Activated T-cell treated with anti-CD3 and anti-CD28 coated beads for 4 hours (primary cell): ENCODE measurements around the gene ETHE1.
"Not testable (repeated sequence)": the region's sequence is repeated elsewhere in the genome, so short reads cannot be mapped to it uniquely, and the experiment has no call there.

Experiments
- DNase-seq: peaks from one replicate; pipeline ENCODE4 v3.0.0-alpha.2; 2020

ETHE1 gene

DNA sequence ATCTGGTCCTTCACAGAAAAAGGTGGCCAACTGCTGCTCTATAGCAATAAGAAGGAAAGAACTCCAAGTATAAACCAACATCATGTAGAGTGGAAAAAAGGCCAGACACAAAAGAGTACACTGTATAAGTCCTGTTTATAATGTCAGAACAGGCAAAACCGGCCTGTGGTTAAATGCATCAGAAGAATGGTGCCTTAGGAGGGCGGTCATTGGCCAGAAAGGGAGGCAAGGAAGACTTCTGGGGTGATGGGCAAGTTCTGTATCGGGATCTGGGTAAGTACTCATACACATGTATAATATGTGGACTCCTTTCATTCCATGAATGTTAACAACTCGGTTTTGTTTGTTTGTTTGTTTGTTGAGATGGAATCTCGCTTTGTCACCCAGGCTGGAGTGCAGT is 4.1 kb downstream of the ETHE1 start:
- no peak for DNase-seq

GRCh38 chr19:43519436-43520088 is 7.4 kb downstream of the ETHE1 start:
- DNase-seq = peak; percentile 78

DNA sequence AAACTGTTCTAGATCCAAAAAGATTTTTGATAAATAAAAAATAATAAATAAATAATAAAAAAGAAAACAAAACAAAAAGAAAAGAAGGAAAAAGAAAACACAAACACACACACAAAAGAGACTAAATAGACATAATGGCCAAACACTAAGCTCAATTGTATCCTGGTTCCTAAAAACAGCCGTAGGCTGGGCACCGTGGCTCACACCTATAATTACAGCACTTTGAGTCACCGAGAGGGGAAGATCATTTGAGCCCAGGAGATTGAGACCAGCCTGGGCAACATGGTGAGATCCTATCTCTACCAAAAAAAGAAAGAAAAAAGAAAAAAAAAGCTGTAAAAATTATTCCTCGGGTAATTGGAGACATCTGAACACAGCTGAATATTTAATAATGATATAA is 8.9 kb downstream of the ETHE1 start:
- no peak for DNase-seq

- DNase-seq = not testable (repeated sequence)
Observed at GRCh38 chr19:43512399-43512798, 14.6 kb downstream of the ETHE1 start.

DNA sequence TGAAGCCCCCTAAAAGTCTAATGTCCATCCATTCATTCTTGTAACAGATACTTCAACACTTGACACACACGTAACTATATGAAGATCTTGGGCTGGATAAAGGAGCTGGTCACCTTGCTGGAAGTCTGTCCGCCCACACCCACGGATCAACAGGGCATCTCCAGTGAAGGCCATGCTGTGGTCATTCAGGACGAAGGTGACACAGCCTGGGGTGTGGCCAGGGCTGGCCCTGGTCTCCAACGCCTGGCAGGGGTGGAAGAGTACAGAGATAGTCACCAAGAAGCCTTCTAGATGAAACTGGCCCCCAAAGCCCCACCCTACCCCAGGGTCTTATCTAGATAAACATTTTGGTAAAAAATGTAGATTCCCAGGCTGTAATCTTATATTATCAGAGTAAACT is 15.7 kb downstream of the ETHE1 start:
- no peak for DNase-seq

- no peak for DNase-seq
Observed at GRCh38 chr19:43510713-43511112, 16.3 kb downstream of the ETHE1 start.

DNA sequence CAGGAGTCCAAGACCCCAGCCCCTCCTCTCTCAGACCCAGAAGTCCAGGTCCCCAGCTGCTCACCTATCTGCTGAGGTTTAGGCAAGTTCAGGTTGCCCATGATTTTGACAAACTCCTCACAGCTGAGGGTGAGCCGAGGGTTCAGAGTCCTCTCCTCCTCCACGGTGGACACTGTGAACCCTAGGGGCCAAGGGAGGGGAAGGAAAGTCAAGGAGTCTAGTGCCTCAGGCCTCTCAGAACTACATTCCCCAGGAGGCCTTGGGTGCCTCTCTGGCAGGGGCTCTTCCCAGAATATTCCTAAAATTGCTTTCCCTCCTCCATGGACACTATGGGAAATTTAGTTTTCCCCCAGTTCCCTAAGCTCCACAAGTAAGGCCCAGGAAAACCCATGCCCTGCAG is 19.1 kb downstream of the ETHE1 start:
- no peak for DNase-seq

DNA sequence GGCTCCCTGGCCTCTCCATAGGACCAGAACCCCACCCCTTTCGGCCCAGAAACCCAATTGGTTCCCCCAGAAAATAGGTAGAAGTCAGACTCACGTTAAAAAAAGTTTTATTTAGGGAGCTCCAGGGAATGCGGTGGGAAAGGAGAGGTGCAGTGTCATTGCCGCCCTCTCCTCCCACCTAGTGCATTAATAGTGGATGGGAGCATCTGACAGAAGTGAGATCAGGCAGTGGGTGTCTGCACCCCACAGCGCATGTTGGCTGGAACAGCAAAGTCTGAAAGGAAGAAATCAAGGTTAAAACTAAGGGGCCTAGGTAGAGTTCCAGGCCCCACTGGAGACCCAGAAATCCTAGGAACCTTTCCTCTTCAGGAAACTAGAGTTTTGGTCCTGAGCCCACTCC is 20.4 kb downstream of the ETHE1 start:
- no peak for DNase-seq

GRCh38 chr19:43505941-43506340 is 21.1 kb downstream of the ETHE1 start:
- DNase-seq = no peak

DNA sequence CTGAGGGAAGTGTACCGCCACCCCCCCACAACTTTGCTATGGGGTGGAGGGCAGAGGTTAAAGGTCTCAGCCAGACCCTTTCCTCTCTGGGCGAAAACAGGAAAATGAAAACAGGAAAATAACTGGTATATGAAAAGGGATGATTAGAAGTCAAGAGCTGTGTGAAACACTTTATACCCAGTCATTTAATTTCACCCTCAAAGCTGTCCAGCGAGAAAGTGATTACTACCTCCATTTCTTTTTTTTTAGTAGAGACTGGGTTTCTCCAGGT is 21.9 kb downstream of the ETHE1 start:
- DNase-seq = no peak

DNA sequence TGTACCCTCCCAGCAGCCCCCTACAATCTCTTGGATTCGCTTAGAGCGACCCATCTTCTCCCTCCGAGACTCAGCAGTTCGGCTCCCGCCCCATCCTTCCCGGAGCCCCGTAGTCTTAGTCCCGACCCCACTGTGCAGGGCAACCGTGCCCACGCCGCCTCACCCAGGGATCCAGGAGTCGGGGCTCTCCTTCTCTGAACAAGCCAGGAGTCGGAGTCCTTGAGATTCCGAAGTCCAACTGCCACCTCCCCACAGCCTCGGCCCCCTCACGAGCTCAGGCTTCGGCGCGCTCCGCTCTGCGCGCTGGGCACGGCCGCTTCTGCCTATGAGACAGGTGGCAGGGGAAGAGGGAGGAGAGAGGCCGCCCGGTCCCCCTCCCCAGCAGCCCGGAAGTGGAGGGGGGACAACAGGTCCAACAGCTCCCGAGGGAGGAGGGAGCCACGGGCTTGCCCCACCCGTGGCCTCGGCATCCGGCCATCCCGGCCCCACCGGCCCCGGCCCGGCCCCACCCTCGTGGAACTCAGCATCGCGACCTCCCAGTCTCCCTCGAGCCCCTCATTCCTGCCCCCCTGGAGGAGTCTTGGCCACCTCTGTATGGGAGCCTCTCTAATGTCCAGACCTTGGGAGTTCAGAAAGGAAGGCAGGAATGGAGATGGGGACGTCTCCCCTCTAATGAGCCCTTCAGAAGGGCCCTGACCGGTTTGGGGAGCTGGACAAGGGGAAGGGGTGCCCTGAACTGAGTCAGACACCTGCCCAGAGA is 22.4 kb downstream of the ETHE1 start, which contains the start of gene PHLDB3:
TSS of gene PHLDB3 (minus strand) at position 321 of the 760 bp plus-strand sequence. CDS start 628 bp downstream, outside the sequence.
- peak; percentile 36 for DNase-seq

DNA sequence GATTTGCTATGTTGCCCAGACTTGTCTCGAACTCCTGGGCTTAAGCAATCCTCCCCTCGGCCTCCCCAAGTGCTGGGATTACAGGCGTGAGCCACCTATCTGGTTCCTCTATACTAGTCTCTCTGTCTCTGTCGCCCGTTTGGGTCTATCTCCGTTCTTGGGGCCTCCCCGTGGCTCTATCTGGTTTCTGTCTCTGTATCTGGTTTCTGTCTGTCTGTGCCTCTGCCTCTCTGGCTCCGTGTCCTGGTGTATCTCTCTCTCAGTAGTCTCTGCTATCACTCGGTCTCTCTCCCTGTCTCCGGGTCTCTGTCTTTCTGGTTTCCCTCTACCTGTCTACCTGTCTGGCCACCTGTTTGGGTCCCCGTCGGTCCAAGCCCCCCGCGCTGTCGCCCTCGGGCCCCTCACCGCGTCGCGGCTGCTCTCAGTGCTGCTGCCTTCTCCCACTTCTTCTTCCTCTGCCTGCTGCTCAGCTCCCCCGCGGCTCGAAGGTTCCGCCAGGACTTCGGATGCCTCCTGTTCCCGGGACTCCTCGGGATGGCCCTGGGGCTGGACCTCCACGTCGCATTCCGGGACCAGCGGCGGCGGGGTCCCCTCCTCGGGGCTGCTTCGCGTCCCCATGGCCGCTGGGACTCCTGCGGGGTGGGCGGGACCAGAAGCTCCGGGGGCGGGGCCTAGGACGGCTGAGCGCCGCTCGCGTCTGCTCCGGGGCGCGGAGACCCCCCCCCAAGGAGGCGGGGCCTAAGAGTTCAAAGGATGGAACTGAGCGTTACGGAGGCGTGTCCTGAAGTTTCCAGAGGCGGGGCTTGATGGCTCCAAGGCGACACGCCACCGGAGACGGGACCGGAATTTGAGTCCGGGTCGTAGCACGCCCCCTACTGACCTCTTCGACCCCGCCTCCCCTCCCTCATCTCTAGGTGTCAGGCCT is 23.2 kb downstream of the ETHE1 start:
- peak; percentile 100 for DNase-seq

GRCh38 chr19:43502419-43502976 is 24.5 kb downstream of the ETHE1 start:
- DNase-seq = no peak

GRCh38 chr19:43501661-43502418 is 25.2 kb downstream of the ETHE1 start:
- DNase-seq = no peak

- DNase-seq = no peak
Observed at GRCh38 chr19:43499042-43499441, 28.0 kb downstream of the ETHE1 start.

GRCh38 chr19:43498233-43498842 is 28.7 kb downstream of the ETHE1 start:
- no peak for DNase-seq

DNA sequence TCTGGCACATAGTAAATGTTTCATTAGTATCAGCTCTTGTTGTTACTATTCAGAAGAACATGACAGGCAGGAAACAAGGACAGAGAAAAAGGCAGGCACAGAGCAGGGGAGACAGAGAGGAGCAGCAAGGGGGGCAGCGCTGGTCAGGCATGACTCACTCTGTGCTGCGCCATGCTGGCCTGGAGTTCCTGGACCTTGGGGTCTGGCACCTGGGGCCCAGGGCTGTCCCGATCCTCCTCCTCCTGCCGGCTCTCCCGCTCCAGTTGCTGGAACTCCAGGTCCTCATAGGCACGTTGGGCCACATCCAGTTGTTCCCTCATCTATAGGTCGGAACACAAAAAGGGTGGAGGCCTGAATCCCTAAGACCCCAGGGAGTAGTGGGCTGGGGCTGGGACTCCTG is 30.0 kb downstream of the ETHE1 start:
- no peak for DNase-seq

DNA sequence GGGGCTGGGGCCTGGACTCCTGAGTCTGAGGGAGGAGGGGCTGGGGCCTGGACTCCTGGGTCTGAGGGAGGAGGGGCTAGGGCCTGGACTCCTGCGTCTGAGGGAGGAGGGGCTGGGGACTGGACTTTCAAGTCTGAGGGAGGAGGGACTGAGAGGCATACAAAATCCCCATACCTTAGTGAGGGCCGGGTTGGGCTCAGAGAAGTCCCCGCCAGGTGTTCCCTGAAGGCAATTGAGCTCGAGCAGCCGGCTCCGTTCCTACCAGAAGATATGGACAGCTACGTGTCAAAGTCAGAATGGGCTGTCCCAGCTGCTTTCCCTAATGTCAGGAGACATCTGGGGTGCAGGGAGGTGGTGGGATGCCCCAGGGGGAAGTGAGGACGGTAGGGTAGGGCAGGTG is 31.9 kb downstream of the ETHE1 start:
- DNase-seq = no peak

- DNase-seq = no peak
Observed at GRCh38 chr19:43490759-43491158, 36.2 kb downstream of the ETHE1 start.

DNA sequence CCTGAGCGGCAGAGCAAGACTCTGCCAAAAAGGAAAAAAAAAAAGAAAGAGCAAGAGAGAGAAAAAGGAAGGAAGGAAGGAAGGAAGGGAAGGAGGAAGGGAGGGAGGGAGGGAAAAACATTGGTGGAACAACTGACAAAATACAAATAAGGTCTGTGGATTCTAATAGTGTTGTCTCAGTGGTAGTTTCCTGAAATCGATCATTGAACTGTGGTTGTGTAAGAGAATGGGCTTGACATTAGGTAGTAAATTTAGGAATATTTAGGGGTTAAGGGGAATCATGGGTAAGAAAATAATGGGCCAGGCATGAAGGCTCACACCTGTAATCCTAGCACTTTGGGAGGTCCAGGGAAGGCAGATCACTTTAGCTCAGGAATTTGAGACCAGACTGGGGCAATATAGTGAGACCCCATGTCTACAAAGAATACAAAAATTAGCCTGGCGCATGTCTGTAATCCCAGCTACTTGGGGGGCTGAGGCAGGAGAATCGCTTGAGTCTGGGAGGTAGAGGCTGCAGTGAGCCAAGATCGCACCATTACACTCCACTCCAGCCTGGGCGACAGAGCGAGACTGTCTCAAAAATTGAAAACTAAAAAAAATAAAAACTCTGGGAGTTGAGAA is 36.9 kb downstream of the ETHE1 start:
- no peak for DNase-seq

- DNase-seq = no peak
Observed at GRCh38 chr19:43489310-43489709, 37.7 kb downstream of the ETHE1 start.

- DNase-seq = no peak
Observed at GRCh38 chr19:43488179-43488578, 38.8 kb downstream of the ETHE1 start.
